Rectal smooth muscle tissue (tissue), 1 donor: Measurements from ENCODE around the gene OR2J2.
"Not testable (repeated sequence)": the region's sequence is repeated elsewhere in the genome, so short reads cannot be mapped to it uniquely, and the experiment has no call there.

ENCODE experiments used
- H3K27ac ChIP-seq: one replicate; pipeline ENCODE4 v1.7.0; 2013; ENCODE audit warnings: low read depth, low read length, inconsistent platforms
- H3K27me3 ChIP-seq: one replicate; pipeline ENCODE4 v1.7.0; 2013; ENCODE audit warnings: low read length; ENCODE audit not compliant: control insufficient read depth, insufficient read depth
- H3K36me3 ChIP-seq: one replicate; pipeline ENCODE4 v1.7.0; 2013; ENCODE audit warnings: low read length; ENCODE audit not compliant: control insufficient read depth, insufficient read depth
- H3K4me1 ChIP-seq: one replicate; pipeline ENCODE4 v1.7.0; 2013; ENCODE audit warnings: low read length; ENCODE audit not compliant: control insufficient read depth, insufficient read depth
- H3K4me3 ChIP-seq: one replicate; pipeline ENCODE4 v1.7.0; 2013; ENCODE audit warnings: low read length
- H3K9ac ChIP-seq: one replicate; pipeline ENCODE4 v1.7.0; 2013; ENCODE audit warnings: low read length

Gene OR2J2

DNA sequence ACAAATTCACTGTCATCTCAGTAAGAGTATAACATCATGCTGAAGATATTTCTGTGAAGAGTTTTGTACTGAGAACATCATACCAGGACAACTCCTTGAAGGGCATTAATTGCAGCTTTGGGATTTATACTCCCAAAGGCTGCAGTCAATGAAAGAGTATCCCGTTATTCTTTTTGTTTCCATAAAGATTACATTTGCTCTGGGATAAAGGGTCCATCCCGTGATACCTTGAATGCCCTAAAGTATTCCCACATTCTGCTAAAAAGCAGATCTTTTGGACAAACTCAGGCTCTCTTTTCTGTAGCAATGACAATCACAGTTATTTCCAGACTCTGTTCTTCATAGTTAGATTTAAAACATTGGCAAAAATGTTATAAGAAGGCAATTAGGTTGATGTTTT is at the start of gene OR2J2:
Gene OR2J2, plus strand, starts transcription at position 301 of the 400 bp plus-strand sequence. CDS start 2,729 bp downstream, outside the sequence.
- H3K27me3 ChIP-seq, H3K4me1 ChIP-seq, H3K9ac ChIP-seq, H3K27ac ChIP-seq, H3K36me3 ChIP-seq, H3K4me3 ChIP-seq: not testable (repeated sequence)

DNA sequence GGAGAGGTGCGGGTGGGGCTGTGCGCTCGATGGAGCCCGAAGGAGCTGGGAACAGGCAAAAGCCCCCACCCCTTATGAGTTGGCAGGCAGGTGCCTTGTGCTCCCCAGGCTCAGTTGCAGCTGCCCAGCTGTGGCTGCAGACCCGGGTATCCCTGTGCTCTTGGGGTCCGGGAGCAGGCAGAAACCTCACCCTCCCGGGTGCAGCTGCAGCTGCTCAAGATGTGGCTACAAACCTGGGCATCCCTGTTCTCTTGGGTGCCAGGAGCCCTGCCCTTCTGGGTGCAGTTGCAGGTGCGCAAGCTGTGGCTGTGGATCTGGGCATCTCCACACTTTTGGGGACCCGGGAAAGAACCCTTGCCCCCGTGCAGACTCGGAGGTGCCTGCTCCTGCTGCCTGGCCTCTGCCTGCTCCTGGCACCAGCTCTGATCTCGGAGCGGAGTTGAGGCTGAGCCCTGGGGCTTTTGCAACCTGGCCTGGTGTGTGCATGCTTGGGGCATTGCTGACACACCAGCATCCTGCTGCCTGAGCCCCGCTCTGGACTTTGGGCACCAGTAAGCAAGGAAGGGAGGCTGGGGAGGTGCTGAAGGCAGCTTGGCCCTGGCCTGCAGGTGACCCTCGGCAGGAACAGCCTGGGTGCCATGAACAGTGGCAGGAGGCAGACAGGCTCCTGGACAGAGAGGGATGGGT is 41.2 kb upstream of the OR2J2 start:
- no peaks in the 10 kb centered on the region for H3K4me1 ChIP-seq
- H3K4me3 ChIP-seq: no peak overlapping the region
- no peaks in the 10 kb centered on the region for H3K36me3 ChIP-seq
- no peak overlapping the region for H3K9ac ChIP-seq
- H3K27ac ChIP-seq: no peak overlapping the region
- no peaks in the 10 kb centered on the region for H3K27me3 ChIP-seq

DNA sequence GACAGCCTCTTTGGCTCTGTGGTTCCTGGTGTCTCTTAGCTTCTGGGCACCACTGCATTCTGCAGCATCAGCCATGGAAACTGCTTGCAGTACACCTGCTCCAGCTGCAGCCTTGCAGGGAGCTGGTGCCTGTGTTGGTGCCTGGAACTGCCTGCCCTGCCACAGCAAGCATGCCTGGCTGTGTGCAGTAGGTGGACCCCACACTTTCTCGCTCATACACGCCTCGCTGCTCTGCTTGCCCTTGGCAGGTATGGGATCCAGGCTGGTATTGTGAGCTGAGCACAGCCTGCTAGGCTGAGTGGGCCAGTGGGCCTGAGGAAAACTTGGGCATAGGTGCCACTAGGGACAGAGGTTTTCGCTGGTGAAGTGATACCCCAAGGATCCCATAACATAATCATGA is 40.1 kb upstream of the OR2J2 start:
- Histone ChIP-seq H3K36me3 (no peaks in the 10 kb centered on the region), H3K4me1 (no peaks in the 10 kb centered on the region), H3K27ac (no peak overlapping the region), H3K27me3 (no peaks in the 10 kb centered on the region), H3K4me3 (no peak overlapping the region), H3K9ac (no peak overlapping the region)

DNA sequence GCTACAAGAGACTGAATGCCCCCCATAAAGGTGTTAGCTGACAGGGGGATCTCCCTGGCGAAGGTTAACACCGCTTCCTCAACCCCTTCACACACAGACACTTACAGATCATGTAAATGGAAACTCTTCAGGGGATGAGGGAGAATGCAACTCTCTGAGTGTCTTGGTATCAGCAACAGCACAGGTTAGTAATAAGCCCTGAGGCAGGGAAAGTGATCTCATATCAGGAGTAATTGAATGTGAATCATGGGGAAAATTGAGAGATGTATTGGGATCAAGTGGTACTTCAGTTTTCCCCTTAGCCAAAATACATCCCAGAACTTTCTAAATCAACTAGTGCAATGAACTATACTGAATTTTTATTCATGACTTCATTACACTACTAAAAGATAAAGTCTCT is 39.0 kb upstream of the OR2J2 start:
- no peaks in the 10 kb centered on the region for H3K4me1 ChIP-seq
- no peaks in the 10 kb centered on the region for H3K27me3 ChIP-seq
- no peak overlapping the region for H3K9ac ChIP-seq
- no peak overlapping the region for H3K4me3 ChIP-seq
- no peaks in the 10 kb centered on the region for H3K36me3 ChIP-seq
- no peak overlapping the region for H3K27ac ChIP-seq

DNA sequence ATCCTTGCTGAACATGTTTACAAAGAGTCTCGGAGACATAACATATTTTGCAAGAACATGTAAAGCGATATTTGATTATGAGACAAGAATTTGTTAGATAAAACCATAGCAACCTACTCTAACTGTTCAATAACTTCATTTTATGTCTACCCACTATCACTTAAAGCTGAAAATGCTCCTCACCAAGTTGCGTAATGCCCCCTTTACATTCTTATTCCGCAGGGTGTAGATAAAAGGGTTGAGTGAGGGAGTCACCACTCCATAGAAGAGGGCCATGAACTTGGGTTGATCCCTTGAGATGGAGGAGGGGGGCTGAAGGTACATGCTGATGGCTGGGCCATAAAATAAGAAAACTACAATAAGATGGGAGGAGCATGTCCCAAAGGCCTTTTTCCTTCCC is 33.0 kb upstream of the OR2J2 start:
- H3K36me3 ChIP-seq: no peaks in the 10 kb centered on the region
- no peaks in the 10 kb centered on the region for H3K4me1 ChIP-seq
- H3K4me3 ChIP-seq: no peak overlapping the region
- no peak overlapping the region for H3K27ac ChIP-seq
- no peak overlapping the region for H3K9ac ChIP-seq
- H3K27me3 ChIP-seq: no peaks in the 10 kb centered on the region

DNA sequence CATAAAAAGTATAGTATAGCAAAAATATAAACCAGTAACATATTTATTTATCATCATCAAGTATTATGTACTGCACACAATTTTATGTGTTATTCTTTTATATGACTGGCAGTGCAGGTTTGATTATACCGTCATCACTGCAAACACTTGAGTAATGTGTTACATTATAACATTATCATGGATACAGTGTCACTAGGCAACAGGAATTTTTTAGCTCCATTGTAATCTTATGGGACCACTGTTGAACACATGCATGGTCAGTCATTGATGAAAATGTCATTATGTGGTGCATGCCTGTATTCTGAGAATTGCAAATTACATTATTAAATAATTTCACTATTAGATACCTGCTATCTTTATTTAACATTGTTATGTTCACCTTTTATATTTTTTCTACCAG is 29.1 kb upstream of the OR2J2 start:
- H3K27ac ChIP-seq: no peak overlapping the region
- H3K4me1 ChIP-seq: no peaks in the 10 kb centered on the region

DNA sequence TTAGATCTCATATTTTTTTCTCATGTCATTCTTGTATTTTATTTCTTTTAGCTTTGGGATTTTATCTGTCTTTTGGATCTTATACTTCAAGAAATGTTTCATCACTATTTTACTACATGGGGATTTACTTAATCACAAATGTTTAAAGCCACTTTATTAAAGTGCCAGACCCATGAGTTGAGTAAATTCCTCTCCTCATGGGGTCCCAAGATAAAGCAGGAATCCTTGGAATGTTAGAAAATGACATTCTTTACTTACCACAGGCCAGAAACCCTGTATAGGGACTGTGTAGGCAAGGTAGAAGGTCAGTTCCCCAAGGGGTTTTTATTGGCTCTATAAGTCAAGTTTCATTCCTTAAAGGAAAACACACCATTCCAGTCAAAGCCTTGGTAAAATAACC is 28.4 kb upstream of the OR2J2 start:
- H3K4me3 ChIP-seq: no peak overlapping the region

More for the DNA sequence above, 29.1 kb upstream of the OR2J2 start:
- Histone ChIP-seq H3K36me3 (no peaks in the 10 kb centered on the region), H3K4me3 (no peak overlapping the region), H3K27me3 (no peaks in the 10 kb centered on the region), H3K9ac (no peak overlapping the region)

DNA sequence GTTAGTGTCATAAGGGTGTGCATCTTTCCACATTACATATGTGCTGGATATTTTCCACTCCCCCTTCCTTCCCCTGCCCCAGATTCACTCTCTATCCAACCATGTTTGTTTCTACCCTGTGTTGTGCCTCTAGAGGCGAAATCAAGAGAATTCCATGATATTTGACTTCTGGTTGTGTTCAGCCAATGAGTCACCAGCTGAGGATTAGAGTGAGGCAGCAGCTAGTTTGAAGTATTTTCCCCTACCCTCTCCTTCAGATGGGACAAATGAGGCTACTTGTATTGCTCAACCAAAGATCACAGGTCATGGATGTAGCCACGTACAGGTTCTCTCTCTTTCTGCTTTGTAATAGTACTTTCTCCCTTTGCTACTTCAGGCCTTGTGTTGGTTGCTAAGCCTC is 24.5 kb upstream of the OR2J2 start:
- no peak overlapping the region for H3K27ac ChIP-seq
- no peak overlapping the region for H3K4me3 ChIP-seq
- no peaks in the 10 kb centered on the region for H3K27me3 ChIP-seq
- H3K36me3 ChIP-seq: no peaks in the 10 kb centered on the region
- no peaks in the 10 kb centered on the region for H3K4me1 ChIP-seq
- H3K9ac ChIP-seq: no peak overlapping the region

More for the DNA sequence above, 28.4 kb upstream of the OR2J2 start:
- H3K36me3 ChIP-seq: no peaks in the 10 kb centered on the region
- H3K27ac ChIP-seq: no peak overlapping the region
- no peak overlapping the region for H3K9ac ChIP-seq
- H3K4me1 ChIP-seq: no peaks in the 10 kb centered on the region
- H3K27me3 ChIP-seq: no peaks in the 10 kb centered on the region

DNA sequence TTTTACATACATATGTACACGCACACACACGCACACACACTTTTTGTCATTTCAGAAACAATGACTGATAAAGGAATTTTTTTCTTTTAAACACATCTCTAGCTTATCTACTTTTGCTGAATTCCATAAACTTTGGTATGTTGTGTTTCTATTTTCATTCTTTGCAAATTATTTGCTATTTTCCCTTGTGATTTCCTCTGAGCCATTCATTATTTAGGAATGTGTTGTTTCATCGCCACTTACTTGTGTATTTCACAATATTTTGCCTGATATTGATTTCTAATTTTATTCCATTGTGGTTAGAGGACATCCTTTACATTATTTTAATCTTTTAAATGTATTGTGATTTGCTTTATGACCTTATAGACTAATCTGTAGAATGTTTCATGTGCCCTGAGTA is 23.6 kb upstream of the OR2J2 start:
- no peaks in the 10 kb centered on the region for H3K4me1 ChIP-seq
- H3K27me3 ChIP-seq: no peaks in the 10 kb centered on the region
- H3K9ac ChIP-seq: no peak overlapping the region
- H3K36me3 ChIP-seq: no peaks in the 10 kb centered on the region
- no peak overlapping the region for H3K27ac ChIP-seq
- H3K4me3 ChIP-seq: no peak overlapping the region

DNA sequence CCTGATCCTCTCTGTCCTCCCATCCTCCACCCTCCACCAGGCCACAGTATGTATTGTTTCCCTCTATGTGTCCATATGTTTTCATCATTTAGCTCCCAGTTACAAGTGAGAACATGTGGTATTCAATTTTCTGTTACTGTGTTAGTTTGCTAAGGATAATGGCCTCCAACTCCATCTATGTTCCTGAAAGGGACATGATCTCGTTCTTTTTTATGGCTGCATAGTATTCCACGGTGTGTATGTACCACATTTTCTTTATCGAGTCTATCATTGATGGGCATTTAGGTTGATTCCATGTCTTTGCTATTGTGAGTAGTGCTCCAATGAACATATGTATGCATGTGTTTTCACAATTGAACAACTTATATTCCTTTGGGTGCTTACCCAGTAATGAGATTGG is 21.3 kb upstream of the OR2J2 start:
- H3K4me3 ChIP-seq, H3K27ac ChIP-seq, H3K4me1 ChIP-seq, H3K36me3 ChIP-seq, H3K9ac ChIP-seq, H3K27me3 ChIP-seq: not testable (repeated sequence)

DNA sequence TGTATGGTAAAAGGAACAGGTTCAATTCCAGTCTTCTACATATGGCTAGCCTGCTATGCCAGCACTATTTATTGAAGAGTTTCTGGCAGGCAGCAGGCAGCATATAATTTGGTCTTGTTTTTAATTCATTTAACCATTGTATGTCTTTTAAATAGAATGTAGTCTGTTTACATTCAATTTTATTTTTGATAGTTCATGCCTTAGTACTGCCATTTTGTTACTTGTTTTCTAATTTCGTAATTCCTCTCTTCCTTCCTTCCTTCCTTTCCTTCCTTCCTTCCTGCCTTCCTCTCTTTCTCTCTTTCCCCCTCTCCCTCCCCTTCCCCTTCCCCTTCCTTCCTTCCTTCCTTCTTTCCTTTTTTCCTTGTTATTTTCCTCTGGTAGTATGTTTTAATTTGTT is 17.6 kb upstream of the OR2J2 start:
- Histone ChIP-seq H3K4me1 (no peaks in the 10 kb centered on the region), H3K27me3 (no peaks in the 10 kb centered on the region), H3K9ac (no peak overlapping the region), H3K36me3 (no peaks in the 10 kb centered on the region), H3K27ac (no peak overlapping the region), H3K4me3 (no peak overlapping the region)

DNA sequence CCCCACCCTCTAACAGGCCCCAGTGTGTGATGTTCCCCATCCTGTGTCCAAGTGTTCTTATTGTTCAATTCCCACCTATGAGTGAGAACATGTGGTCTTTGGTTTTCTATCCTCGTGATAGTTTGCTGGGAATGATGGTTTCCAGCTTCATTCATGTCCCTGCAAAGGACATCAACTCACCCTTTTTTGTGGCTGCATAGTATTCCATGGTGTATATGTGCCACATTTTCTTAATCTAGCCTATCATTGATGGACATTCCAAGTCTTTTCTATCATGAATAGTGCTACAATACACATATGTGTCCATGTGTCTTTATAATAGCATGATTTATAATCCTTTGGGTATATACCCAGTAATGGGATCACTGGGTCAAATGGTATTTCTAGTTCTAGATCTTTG is 15.5 kb upstream of the OR2J2 start:
- not testable (repeated sequence) for H3K27ac ChIP-seq, H3K36me3 ChIP-seq, H3K4me3 ChIP-seq, H3K4me1 ChIP-seq, H3K9ac ChIP-seq, H3K27me3 ChIP-seq

DNA sequence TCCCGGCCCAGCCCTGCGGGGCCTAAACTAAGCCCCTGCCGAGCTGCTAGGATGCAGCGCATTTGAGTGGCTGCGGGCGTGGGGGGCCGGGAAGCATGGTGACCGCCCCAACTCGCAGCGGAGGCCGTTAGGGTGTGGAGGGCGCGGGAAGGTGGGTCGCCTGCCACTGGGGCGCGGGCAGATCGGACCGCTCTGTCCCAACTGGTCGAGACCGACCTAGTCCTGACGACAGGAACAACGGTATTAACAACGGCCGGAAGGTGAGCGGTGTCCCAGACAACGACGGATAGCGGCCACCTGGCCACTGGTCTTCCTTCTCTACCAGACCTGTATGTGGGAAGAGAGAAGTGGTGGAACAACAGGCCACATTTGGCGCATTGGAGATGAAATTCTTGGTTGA is 10.8 kb upstream of the OR2J2 start:
- not testable (repeated sequence) for H3K9ac ChIP-seq, H3K4me3 ChIP-seq, H3K27ac ChIP-seq, H3K4me1 ChIP-seq, H3K27me3 ChIP-seq, H3K36me3 ChIP-seq
